ENCODE results near the gene TFDP2. TPM values are rescaled to one million over a fixed set of nuclear protein-coding genes. Genes with fewer than 3 reads are reported as not detected.

Gene TFDP2
- total and polyA plus RNA-seq, 7 experiments from 2014 or later, result 23.7 to 44.7 (median 40.6) TPM

DNA sequence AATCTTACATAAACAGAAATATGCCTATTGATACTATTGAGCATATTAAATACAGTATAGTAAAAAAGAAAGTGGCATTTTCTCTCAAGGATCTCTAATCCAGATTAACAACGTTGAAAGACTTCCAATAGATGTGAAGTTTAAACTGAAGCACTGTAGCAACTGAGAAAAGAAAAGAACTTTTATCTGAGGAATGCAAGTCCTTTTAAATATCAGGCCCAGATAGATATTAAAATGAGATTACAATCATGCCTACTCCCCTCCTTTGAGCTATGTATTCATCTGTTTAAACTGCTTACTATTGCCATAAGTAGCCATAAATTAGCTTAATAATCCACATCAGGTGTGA is 102.3 kb downstream of the TFDP2 start:
- ChIA-PET POLR2A (no interaction called here), CTCF (no interaction called here)
- Mint-ChIP-seq H3K4me3 (no peak overlapping the region), H3K27me3 (no peaks in the 10 kb centered on the region), H3K36me3 (peaks cover 0 to 24% (median 4%) of the 10 kb centered on the region in 5 donors), H3K9me3 (peaks cover 0 to 4% (median 0%) of the 10 kb centered on the region in 11 donors), H3K27ac (no peak overlapping the region), H3K4me1 (peaks cover 0 to 4% (median 0%) of the 10 kb centered on the region in 7 donors)
- no peak for ATAC-seq
- no peak for DNase-seq
- H3K36me3 ChIP-seq (ENCODE audit: control insufficient read depth in 2 of 3, insufficient read depth in 3 of 3, low read length in 3 of 3), result no peaks in the 10 kb centered on the region
- no peak overlapping the region for H3K27ac ChIP-seq (ENCODE audit: low read depth, low read length)
- H3K9me3 ChIP-seq (ENCODE audit: control insufficient read depth in 2 of 3, low read length in 3 of 3), result no peaks in the 10 kb centered on the region
- intact Hi-C loops (cut with micrococcal nuclease), result no loop called here
- no peaks in the 10 kb centered on the region for H3K4me1 ChIP-seq (ENCODE audit: control insufficient read depth in 2 of 2, insufficient read depth in 2 of 2, low read length in 2 of 2)
- no peak overlapping the region for H3K4me3 ChIP-seq (ENCODE audit: low read length)
- H3K27me3 ChIP-seq (ENCODE audit: control insufficient read depth in 2 of 2, insufficient read depth in 2 of 2, low read length in 2 of 2), result no peaks in the 10 kb centered on the region

DNA sequence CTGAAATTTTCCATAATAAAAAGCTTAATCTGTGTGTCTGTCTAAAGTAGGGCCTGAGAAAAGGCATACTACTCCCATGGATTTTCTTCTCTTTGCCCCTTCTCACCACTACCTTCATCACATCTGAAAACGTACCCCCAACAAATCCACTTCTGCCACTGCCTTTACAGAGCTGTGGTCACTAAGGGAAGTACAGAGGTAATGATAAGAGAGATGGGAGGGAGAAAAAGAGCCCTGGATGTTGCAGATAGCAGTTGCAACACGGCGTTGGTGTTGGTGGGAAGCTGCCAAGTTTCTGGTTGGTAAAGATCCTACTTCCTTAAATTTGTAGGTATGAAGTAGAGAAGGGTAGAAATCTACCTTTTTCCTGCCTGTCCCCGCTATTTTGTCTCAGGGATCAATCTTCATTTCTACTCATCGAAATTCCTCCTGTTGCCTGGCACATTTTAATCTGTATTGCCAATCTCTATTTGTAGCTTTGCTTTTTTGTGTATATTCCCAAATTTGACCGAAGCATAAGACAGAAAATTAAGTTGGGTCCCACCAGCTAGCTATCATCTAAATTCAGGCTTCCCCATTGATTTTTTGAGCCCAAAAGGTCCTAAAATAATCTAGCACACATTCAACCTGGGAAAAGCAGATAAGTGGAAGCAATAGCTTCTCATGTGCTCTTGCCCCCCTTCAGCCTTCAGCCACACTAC is 102.9 kb downstream of the TFDP2 start:
- H3K9me3 Mint-ChIP-seq, result peaks cover 0 to 4% (median 0%) of the 10 kb centered on the region in 11 donors
- no peaks in the 10 kb centered on the region for H3K27me3 Mint-ChIP-seq
- CTCF ChIA-PET, result no interaction called here
- peaks cover 0 to 4% (median 0%) of the 10 kb centered on the region in 7 donors for H3K4me1 Mint-ChIP-seq
- H3K36me3 Mint-ChIP-seq, result peaks cover 0 to 19% (median 4%) of the 10 kb centered on the region in 5 donors
- Histone ChIP-seq H3K36me3 (ENCODE audit: control insufficient read depth in 2 of 3, insufficient read depth in 3 of 3, low read length in 3 of 3) (no peaks in the 10 kb centered on the region), H3K4me3 (ENCODE audit: low read length) (no peak overlapping the region), H3K9me3 (ENCODE audit: control insufficient read depth in 2 of 3, low read length in 3 of 3) (no peaks in the 10 kb centered on the region), H3K4me1 (ENCODE audit: control insufficient read depth in 2 of 2, insufficient read depth in 2 of 2, low read length in 2 of 2) (no peaks in the 10 kb centered on the region), H3K27ac (ENCODE audit: low read depth, low read length) (no peak overlapping the region), H3K27me3 (ENCODE audit: control insufficient read depth in 2 of 2, insufficient read depth in 2 of 2, low read length in 2 of 2) (no peaks in the 10 kb centered on the region)
- H3K27ac Mint-ChIP-seq, result no peak overlapping the region
- intact Hi-C loops (cut with micrococcal nuclease), result no loop called here
- POLR2A ChIA-PET, result no interaction called here
- DNase-seq, result no peak
- H3K4me3 Mint-ChIP-seq, result no peak overlapping the region
- ATAC-seq, result peak; percentile 60

DNA sequence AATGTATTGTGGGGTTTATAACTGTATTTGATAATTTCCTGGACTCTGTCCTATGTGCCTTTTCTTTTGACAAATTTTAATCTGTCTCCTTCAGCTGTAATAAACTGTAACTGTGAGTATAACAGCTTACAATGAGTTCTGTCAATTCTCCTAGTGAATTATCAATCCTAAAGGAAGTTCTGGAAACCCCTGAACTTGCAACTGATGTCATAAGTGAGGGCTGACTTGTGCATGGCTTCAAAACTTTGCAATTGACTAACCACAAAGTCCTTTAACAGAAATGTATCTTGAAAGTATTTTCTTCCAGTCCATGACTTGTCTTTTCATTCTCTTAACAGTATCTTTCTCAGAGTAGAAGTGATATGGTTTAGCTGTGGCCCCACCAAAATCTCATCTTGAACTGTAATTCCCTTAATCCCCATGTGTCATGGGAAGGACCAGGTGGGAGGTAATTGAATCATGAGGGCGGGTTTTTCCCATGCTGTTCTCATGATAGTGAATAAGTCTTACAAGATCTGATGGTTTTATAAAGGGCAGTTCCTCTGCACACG is 108.3 kb downstream of the TFDP2 start:
- Histone ChIP-seq H3K9me3 (ENCODE audit: control insufficient read depth in 2 of 3, low read length in 3 of 3) (no peaks in the 10 kb centered on the region), H3K27me3 (ENCODE audit: control insufficient read depth in 2 of 2, insufficient read depth in 2 of 2, low read length in 2 of 2) (no peaks in the 10 kb centered on the region), H3K27ac (ENCODE audit: low read depth, low read length) (no peak overlapping the region), H3K36me3 (ENCODE audit: control insufficient read depth in 2 of 3, insufficient read depth in 3 of 3, low read length in 3 of 3) (no peaks in the 10 kb centered on the region), H3K4me1 (ENCODE audit: control insufficient read depth in 2 of 2, insufficient read depth in 2 of 2, low read length in 2 of 2) (no peaks in the 10 kb centered on the region), H3K4me3 (ENCODE audit: low read length) (no peak overlapping the region)
- Mint-ChIP-seq H3K9me3 (peaks cover 0 to 4% (median 0%) of the 10 kb centered on the region in 11 donors), H3K4me1 (peaks cover 0 to 4% (median 0%) of the 10 kb centered on the region in 7 donors), H3K27ac (no peak overlapping the region), H3K36me3 (peaks cover 0 to 8% (median 0%) of the 10 kb centered on the region in 5 donors), H3K4me3 (no peak overlapping the region), H3K27me3 (no peaks in the 10 kb centered on the region)
- CTCF ChIA-PET, result no interaction called here
- intact Hi-C loops (cut with micrococcal nuclease), result no loop called here
- no peak for ATAC-seq
- POLR2A ChIA-PET, result no interaction called here
- no peak for DNase-seq

DNA sequence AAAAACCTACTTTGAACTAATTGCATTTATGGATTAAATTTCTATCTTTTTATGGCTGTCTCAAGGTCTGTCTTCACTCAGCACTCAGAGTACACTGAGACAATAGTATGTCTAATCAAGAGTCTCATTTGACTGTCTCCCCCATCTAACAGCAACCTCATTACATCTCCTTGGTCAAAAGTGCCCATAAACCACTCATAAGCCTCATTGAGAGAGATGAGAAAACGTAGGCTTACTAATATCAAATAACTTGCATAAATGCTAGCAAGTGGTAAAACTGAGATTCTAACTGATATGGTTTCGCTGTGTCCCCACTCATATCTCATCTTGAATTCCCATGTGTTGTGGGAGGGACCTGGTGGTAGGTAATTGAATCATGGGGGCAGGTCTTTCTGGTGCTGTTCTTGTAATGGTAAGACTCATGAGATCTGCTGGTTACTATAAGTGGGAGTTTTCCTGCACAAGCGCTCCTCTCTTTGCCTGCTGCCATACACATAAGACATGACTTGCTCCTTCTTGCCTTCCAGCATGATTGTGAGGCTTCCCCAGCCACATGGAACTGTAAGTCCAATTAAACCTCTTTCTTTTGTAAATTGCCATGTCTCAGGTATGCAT is 113.9 kb downstream of the TFDP2 start:
- DNase-seq (no peak), ATAC-seq (no peak)
- Histone ChIP-seq H3K4me1 (ENCODE audit: control insufficient read depth in 2 of 2, insufficient read depth in 2 of 2, low read length in 2 of 2) (no peaks in the 10 kb centered on the region), H3K27ac (ENCODE audit: low read depth, low read length) (no peak overlapping the region), H3K27me3 (ENCODE audit: control insufficient read depth in 2 of 2, insufficient read depth in 2 of 2, low read length in 2 of 2) (no peaks in the 10 kb centered on the region), H3K9me3 (ENCODE audit: control insufficient read depth in 2 of 3, low read length in 3 of 3) (no peaks in the 10 kb centered on the region), H3K36me3 (ENCODE audit: control insufficient read depth in 2 of 3, insufficient read depth in 3 of 3, low read length in 3 of 3) (no peaks in the 10 kb centered on the region), H3K4me3 (ENCODE audit: low read length) (no peak overlapping the region)
- ChIA-PET POLR2A (no interaction called here), CTCF (no interaction called here)
- H3K4me3 Mint-ChIP-seq, result no peak overlapping the region
- intact Hi-C loops (cut with micrococcal nuclease), result no loop called here
- peaks cover 0 to 9% (median 0%) of the 10 kb centered on the region in 5 donors for H3K36me3 Mint-ChIP-seq
- no peak overlapping the region for H3K27ac Mint-ChIP-seq
- no peaks in the 10 kb centered on the region for H3K9me3 Mint-ChIP-seq
- H3K4me1 Mint-ChIP-seq, result peaks cover 0 to 17% (median 10%) of the 10 kb centered on the region in 7 donors
- H3K27me3 Mint-ChIP-seq, result no peaks in the 10 kb centered on the region

DNA sequence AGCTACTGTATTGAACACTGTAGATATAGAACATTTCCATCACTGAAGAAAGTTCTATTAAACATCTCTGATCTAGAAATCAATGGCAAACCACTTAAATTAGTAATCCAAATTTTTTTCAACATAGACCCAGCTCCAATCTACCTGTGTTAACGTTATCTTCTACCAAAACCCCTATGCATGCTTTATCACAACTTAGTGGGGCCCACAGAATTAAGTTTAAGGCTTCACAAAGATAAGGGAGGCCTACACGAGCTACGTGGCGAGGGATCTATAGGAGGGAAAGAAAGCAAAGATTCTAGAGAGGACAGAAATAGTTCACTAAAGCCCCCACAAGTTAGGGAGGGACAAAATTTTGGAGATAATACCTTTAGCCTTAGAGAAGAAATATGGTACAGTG is 116.1 kb downstream of the TFDP2 start:
- no peaks in the 10 kb centered on the region for H3K36me3 ChIP-seq (ENCODE audit: control insufficient read depth in 2 of 3, insufficient read depth in 3 of 3, low read length in 3 of 3)
- POLR2A ChIA-PET, result no interaction called here
- Mint-ChIP-seq H3K36me3 (peaks cover 0 to 9% (median 0%) of the 10 kb centered on the region in 5 donors), H3K27me3 (no peaks in the 10 kb centered on the region), H3K4me3 (no peak overlapping the region), H3K4me1 (peaks cover 6 to 28% (median 19%) of the 10 kb centered on the region in 7 donors), H3K27ac (no peak overlapping the region), H3K9me3 (no peaks in the 10 kb centered on the region)
- H3K27ac ChIP-seq (ENCODE audit: low read depth, low read length), result no peak overlapping the region
- no peaks in the 10 kb centered on the region for H3K9me3 ChIP-seq (ENCODE audit: control insufficient read depth in 2 of 3, low read length in 3 of 3)
- no peaks in the 10 kb centered on the region for H3K27me3 ChIP-seq (ENCODE audit: control insufficient read depth in 2 of 2, insufficient read depth in 2 of 2, low read length in 2 of 2)
- intact Hi-C loops (cut with micrococcal nuclease), result no loop called here
- CTCF ChIA-PET, result interaction anchor here (0.6 kb wide), 1 partner anchor 237 kb away, joined by 8 read pairs; no protein-coding TSS in a partner anchor
- H3K4me1 ChIP-seq (ENCODE audit: control insufficient read depth in 2 of 2, insufficient read depth in 2 of 2, low read length in 2 of 2), result no peaks in the 10 kb centered on the region
- no peak overlapping the region for H3K4me3 ChIP-seq (ENCODE audit: low read length)
- no peak for DNase-seq
- ATAC-seq, result no peak

DNA sequence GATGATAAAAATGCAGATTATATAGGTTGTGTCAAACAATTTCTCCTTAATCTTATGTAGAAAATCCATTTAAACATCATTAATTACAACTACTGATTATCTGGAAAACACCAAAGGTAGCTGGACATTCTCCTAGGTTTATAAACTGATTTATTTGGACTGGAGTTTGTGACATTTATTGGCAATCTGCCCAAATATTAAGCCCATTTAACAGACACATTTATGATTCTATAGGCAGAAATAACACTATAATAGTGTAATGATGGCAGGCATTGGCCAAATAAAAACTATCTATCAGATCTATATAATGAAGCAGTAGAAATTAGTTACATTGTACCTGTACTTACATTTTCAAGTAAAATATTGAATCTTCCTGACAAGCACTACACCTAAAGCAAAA is 117.8 kb downstream of the TFDP2 start:
- Mint-ChIP-seq H3K27me3 (no peaks in the 10 kb centered on the region), H3K36me3 (peaks cover 0 to 9% (median 3%) of the 10 kb centered on the region in 5 donors), H3K27ac (peak overlapping the region in 4 of 9 donors; percentile 18 to 72 (median 37)), H3K4me3 (no peak overlapping the region), H3K9me3 (no peaks in the 10 kb centered on the region), H3K4me1 (peaks cover 11 to 42% (median 32%) of the 10 kb centered on the region in 7 donors)
- CTCF ChIA-PET, result no interaction called here
- Histone ChIP-seq H3K27ac (ENCODE audit: low read depth, low read length) (no peak overlapping the region), H3K36me3 (ENCODE audit: control insufficient read depth in 2 of 3, insufficient read depth in 3 of 3, low read length in 3 of 3) (no peaks in the 10 kb centered on the region), H3K4me3 (ENCODE audit: low read length) (no peak overlapping the region), H3K9me3 (ENCODE audit: control insufficient read depth in 2 of 3, low read length in 3 of 3) (no peaks in the 10 kb centered on the region), H3K27me3 (ENCODE audit: control insufficient read depth in 2 of 2, insufficient read depth in 2 of 2, low read length in 2 of 2) (no peaks in the 10 kb centered on the region), H3K4me1 (ENCODE audit: control insufficient read depth in 2 of 2, insufficient read depth in 2 of 2, low read length in 2 of 2) (no peaks in the 10 kb centered on the region)
- POLR2A ChIA-PET, result no interaction called here
- ATAC-seq, result no peak
- DNase-seq, result no peak
- intact Hi-C loops (cut with micrococcal nuclease), result no loop called here
